Ishikawa (cell line): ENCODE results near the gene DDR2.

Experiments used
- EP300 ChIP-seq: IDR thresholded peaks from 2 replicates; pipeline ENCODE4 v1.6.1; 2012; ENCODE audit warnings: borderline replicate concordance
- RAD21 ChIP-seq: IDR thresholded peaks from 2 replicates; pipeline ENCODE4 v1.6.1; 2012; ENCODE audit warnings: low read depth
- TAF1 ChIP-seq: IDR thresholded peaks from 2 replicates; pipeline ENCODE4 v1.6.1; 2012; ENCODE audit warnings: low read depth, mild to moderate bottlenecking
- TEAD4 ChIP-seq: IDR thresholded peaks from 2 replicates; pipeline ENCODE4 v1.6.1; 2012
- YY1 ChIP-seq: IDR thresholded peaks from 2 replicates; pipeline ENCODE4 v1.6.1; 2012; ENCODE audit warnings: low read depth
- ZBTB7A ChIP-seq: IDR thresholded peaks from 2 replicates; pipeline ENCODE4 v1.6.1; 2012; ENCODE audit warnings: low read depth
- TF ChIP-seq, protein P1 (sequence below): IDR thresholded peaks from 2 replicates; pipeline ENCODE4 v1.6.1; 2012
- TF ChIP-seq, protein P2 (sequence below): IDR thresholded peaks from 2 replicates; pipeline ENCODE4 v1.6.1; 2012
- TF ChIP-seq, protein P3 (sequence below): IDR thresholded peaks from 2 replicates; pipeline ENCODE4 v1.6.1; 2012; ENCODE audit warnings: low read depth, mild to moderate bottlenecking

DNA sequence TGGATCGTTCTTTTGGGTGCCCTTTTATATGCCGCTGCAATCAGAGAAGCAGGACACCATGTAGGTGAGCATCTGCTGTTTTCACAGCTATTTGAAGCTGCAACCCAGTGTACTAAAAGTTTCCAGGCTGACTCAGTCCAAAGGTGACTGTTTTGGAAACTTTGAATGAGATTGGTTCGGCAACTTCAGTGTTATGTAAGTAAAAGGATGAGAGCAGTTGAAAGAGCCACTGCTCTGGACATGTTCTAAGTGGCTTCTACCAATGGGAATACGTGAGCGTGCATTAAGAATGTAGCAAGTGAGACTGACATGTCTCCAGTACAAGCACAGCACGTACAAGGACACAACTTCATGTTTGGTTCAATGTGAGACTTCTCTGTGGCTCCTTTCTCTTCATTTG lies 55.6 kb downstream of the DDR2 start:
- no peak for TF ChIP-seq RAD21
- no peak for TF ChIP-seq EP300
- TF ChIP-seq, protein P1, sequence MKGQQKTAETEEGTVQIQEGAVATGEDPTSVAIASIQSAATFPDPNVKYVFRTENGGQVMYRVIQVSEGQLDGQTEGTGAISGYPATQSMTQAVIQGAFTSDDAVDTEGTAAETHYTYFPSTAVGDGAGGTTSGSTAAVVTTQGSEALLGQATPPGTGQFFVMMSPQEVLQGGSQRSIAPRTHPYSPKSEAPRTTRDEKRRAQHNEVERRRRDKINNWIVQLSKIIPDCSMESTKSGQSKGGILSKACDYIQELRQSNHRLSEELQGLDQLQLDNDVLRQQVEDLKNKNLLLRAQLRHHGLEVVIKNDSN, result no peak
- TF ChIP-seq, protein P2, sequence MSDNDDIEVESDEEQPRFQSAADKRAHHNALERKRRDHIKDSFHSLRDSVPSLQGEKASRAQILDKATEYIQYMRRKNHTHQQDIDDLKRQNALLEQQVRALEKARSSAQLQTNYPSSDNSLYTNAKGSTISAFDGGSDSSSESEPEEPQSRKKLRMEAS, result no peak
- TF ChIP-seq, protein P3, sequence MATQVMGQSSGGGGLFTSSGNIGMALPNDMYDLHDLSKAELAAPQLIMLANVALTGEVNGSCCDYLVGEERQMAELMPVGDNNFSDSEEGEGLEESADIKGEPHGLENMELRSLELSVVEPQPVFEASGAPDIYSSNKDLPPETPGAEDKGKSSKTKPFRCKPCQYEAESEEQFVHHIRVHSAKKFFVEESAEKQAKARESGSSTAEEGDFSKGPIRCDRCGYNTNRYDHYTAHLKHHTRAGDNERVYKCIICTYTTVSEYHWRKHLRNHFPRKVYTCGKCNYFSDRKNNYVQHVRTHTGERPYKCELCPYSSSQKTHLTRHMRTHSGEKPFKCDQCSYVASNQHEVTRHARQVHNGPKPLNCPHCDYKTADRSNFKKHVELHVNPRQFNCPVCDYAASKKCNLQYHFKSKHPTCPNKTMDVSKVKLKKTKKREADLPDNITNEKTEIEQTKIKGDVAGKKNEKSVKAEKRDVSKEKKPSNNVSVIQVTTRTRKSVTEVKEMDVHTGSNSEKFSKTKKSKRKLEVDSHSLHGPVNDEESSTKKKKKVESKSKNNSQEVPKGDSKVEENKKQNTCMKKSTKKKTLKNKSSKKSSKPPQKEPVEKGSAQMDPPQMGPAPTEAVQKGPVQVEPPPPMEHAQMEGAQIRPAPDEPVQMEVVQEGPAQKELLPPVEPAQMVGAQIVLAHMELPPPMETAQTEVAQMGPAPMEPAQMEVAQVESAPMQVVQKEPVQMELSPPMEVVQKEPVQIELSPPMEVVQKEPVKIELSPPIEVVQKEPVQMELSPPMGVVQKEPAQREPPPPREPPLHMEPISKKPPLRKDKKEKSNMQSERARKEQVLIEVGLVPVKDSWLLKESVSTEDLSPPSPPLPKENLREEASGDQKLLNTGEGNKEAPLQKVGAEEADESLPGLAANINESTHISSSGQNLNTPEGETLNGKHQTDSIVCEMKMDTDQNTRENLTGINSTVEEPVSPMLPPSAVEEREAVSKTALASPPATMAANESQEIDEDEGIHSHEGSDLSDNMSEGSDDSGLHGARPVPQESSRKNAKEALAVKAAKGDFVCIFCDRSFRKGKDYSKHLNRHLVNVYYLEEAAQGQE, result no peak
- no peak for TF ChIP-seq YY1
- TF ChIP-seq ZBTB7A, result no peak
- TF ChIP-seq TAF1, result no peak
- no peak for TF ChIP-seq TEAD4
